GM20000 (cell line): Measurements from ENCODE around the gene DRD1.
"Not testable (repeated sequence)": the region's sequence is repeated elsewhere in the genome, so short reads cannot be mapped to it uniquely, and the experiment has no call there.

ENCODE experiments used
- DNase-seq: peaks from one replicate; pipeline ENCODE4 v3.0.0; 2012; ENCODE audit warnings: low spot score
- TF ChIP-seq, protein P1 (sequence below): IDR thresholded peaks from 2 replicates; pipeline ENCODE4 v1.5.1; 2012; ENCODE audit warnings: mild to moderate bottlenecking, control low read depth; ENCODE audit errors: extremely low read depth, missing control alignments

DRD1 gene

DNA sequence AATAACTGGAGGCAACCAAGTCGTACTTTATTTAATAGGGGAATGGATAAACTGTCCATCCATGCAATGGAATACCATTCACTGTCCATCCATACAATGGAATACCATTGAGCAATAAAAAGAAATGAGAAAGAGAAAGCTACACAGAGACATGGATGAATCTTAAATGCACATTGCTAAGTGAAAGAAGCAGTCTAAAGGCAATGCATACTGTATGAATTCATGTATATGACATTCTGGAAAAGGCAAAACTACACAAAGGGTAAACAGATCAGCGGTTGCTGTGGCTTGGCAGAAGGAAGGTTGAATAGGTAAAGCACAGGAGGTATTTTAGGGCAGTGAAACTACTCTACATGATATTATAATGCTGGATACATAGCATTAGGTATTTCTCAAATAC, 16.2 kb downstream of the DRD1 start:
- TF ChIP-seq, protein P1, sequence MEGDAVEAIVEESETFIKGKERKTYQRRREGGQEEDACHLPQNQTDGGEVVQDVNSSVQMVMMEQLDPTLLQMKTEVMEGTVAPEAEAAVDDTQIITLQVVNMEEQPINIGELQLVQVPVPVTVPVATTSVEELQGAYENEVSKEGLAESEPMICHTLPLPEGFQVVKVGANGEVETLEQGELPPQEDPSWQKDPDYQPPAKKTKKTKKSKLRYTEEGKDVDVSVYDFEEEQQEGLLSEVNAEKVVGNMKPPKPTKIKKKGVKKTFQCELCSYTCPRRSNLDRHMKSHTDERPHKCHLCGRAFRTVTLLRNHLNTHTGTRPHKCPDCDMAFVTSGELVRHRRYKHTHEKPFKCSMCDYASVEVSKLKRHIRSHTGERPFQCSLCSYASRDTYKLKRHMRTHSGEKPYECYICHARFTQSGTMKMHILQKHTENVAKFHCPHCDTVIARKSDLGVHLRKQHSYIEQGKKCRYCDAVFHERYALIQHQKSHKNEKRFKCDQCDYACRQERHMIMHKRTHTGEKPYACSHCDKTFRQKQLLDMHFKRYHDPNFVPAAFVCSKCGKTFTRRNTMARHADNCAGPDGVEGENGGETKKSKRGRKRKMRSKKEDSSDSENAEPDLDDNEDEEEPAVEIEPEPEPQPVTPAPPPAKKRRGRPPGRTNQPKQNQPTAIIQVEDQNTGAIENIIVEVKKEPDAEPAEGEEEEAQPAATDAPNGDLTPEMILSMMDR, result no peak
- DNase-seq, result no peak

DNA sequence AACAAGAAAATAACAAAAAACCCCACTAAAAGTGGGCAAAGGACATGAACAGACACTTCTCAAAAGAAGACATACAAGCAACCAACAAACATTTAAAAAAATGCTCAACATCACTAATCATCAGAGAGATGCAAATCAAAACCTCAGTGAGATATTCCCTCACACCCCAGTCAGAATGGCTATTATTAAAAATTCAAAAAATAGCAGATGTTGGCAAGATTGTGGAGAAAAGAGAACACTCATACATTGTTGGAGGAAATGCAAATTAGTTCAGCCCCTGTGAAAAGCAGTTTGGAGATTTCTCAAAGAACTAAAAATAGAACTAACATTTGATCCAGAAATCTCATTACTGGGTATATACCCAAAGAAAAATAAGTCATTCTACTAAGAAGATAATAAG, 19.4 kb downstream of the DRD1 start:
- DNase-seq, result not testable (repeated sequence)

DNA sequence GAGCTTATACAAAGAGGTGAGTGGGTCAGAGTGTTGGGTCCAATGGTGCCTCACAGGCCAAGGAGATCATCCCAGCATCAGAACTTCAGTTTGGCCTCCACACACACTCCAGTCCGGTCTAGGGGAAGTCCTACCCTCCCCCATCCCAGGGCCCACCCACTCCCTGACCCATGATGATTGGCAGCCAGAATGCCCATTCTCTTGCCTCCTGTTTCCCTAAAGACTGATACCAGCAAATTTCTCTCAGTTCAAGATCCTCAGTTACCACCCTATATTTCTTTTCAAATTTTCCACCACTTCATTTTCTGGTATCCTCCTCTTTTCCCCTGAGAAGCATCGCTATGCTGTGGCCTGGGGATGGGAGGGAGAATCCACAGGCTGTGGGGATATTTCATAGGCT, 21.9 kb downstream of the DRD1 start:
- TF ChIP-seq, protein P1, result no peak
- no peak for DNase-seq

DNA sequence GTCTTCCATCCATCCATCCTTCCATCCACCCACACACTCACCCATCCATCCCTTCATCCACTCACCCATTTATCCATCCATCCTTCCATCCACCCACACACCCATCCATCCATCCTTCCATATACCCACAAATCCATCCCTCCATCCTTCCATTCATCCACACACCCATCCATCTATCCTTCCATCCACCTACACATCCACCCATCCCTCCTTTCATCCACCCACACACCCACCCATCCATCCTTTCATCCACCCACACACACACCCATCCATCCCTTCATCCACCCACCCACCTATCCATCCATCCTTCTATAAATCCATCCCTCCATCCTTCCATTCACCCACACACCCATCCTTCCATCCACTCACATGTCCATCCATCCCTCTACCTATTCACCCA, 23.6 kb downstream of the DRD1 start:
- DNase-seq, result no peak
- TF ChIP-seq, protein P1, result no peak

DNA sequence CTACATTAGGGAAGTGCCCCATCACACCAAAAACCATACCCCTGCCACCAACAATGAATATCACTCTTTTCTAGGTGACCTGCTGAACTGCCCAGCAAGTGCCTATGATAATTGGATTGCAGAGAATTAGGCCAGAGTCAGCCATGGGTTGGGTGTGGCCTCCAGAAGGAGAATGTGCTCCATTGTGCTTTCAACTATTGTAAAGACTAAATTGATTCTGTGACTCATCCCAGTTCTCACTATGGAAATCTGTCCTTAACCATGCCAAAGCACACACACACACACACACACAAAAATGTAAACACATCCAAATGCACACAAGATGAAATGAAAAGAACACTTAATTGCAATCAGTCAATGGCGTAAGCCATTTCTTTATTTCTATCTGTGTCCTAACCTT, 25.7 kb downstream of the DRD1 start:
- no peak for DNase-seq
- TF ChIP-seq, protein P1, result no peak

DNA sequence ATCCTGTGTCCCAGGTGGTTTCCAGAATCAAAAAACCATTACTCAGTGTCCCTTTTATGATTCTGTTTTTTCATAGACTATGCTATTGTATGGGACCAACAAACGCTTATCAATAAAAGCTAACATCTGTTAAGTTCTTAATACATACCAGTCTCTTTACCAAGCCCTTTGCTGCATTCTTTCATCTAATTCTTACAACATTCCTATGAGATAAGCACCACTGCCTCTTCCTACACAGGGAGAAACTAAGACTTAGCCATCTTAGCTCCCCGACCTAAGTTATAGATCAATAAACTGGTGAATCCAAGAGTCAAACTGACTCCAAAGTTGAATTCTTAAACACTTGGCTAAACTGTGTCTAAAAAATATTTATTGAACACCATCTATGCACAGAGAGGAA, 26.6 kb downstream of the DRD1 start:
- no peak for DNase-seq
- TF ChIP-seq, protein P1, result no peak

DNA sequence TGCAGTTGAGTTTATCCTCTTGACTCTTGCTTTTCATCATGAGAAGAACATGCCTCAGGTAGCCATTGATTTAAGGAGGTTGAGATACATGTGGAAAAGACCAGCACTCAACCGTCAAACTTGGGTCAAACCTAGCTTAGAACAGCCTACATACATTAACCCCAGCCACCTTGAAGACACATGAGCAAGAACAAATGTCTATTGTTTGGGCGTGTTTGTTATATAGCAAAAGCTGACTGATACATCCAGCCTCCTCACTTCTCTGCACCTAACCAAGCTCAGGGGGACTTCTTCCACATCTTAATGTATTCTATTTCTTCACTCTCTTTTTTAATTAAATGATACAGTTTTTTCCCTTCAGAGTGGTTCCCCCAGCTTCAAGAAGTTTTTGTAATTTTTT, 28.7 kb downstream of the DRD1 start:
- TF ChIP-seq, protein P1, result no peak

DNA sequence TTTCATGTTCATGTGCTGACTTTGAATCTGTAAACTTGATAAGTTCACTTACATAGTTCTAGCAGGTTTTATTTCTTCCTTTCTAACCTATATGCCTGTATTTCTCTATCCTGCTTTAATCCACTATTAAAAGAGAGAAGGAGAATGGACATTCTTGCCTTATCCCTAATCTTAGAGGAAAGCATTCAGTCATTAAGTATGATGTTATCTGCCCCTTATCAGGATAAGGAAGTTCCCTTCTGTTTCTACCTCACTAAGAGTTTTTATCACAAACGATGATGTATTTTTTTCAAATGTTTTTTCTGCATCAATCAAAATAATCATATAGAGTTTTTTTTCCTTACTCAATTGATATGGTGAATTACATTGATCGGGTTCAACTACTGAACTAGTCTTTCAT, 33.1 kb downstream of the DRD1 start:
- TF ChIP-seq, protein P1, result no peak
- DNase-seq, result no peak

More for the DNA sequence above, 28.7 kb downstream of the DRD1 start:
- no peak for DNase-seq
